IMR-90 (cell line): Measurements from ENCODE around the gene LPIN1. TPM values are rescaled to one million over a fixed set of nuclear protein-coding genes. Genes with fewer than 3 reads are reported as not detected.
A peak's percentile ranks its signal among the peaks of the same experiment; 100 is the strongest.

ENCODE experiments used
- ATAC-seq: fragments of 200-7000 bp; cut with Tn5 transposase; 2 replicates; pipeline ENCODE4 v1.9.1; 2020; ENCODE audit warnings: low read depth, mild to moderate bottlenecking, moderate library complexity
- BruUV-seq: library from RNA; stranded (reverse); fragments of 400-500 nt; replicated peaks from 2 replicates; lab custom pipeline; 2021; lab: Mats Ljungman, UMichigan
- CTCF ChIA-PET: fragments of 300-600 bp; formaldehyde crosslinking; extraction: SDS; loops from one replicate; lab custom pipeline; 2021; ENCODE audit warnings: antibody characterized with exemption; lab: Yijun Ruan, JAX
- POLR2A ChIA-PET: fragments of 300-600 bp; sonication (Branson Sonifier 250); formaldehyde crosslinking; loops from one replicate; lab custom pipeline; 2022; ENCODE audit warnings: antibody characterized with exemption; ENCODE audit not compliant: unreplicated experiment; lab: Charles Lee
- DNase-seq: peaks from one replicate; pipeline ENCODE4 v3.0.0; 2013
- H2AFZ ChIP-seq: replicated peaks from 2 replicates; pipeline ENCODE3; 2013; ENCODE audit warnings: low read length, mild to moderate bottlenecking; ENCODE audit not compliant: poor library complexity
- H2AK5ac ChIP-seq: 2 replicates; pipeline ENCODE4 v1.6.1; 2013; ENCODE audit warnings: low read depth, low read length, inconsistent platforms
- H2AK9ac ChIP-seq: replicated peaks from 2 replicates; pipeline ENCODE3; 2013; ENCODE audit warnings: mild to moderate bottlenecking, low read depth, low read length, moderate library complexity; ENCODE audit not compliant: poor library complexity
- H2BK120ac ChIP-seq: 2 replicates; pipeline ENCODE4 v1.6.1; 2013; ENCODE audit warnings: low read depth, low read length, inconsistent platforms
- H2BK15ac ChIP-seq: 3 replicates; pipeline ENCODE4 v1.6.1; 2013; ENCODE audit warnings: low read depth, low read length, inconsistent platforms
- H2BK20ac ChIP-seq: 2 replicates; pipeline ENCODE4 v1.6.1; 2013; ENCODE audit warnings: low read depth, mild to moderate bottlenecking, inconsistent platforms, low read length, moderate library complexity
- H2BK5ac ChIP-seq: 2 replicates; pipeline ENCODE4 v1.6.1; 2013; ENCODE audit warnings: mild to moderate bottlenecking, low read depth, low read length, inconsistent platforms; ENCODE audit not compliant: poor library complexity, severe bottlenecking
- H3K14ac ChIP-seq: replicated peaks from 2 replicates; pipeline ENCODE4 v1.6.1; 2013; ENCODE audit warnings: low read depth, low read length, inconsistent platforms
- H3K18ac ChIP-seq: 2 replicates; pipeline ENCODE4 v1.6.1; 2013; ENCODE audit warnings: low read depth, low read length, control low read depth
- H3K23ac ChIP-seq: 2 replicates; pipeline ENCODE4 v1.6.1; 2013; ENCODE audit warnings: low read depth, low read length, inconsistent platforms
- H3K27ac ChIP-seq: 2 replicates; pipeline ENCODE4 v1.5.1; 2013; ENCODE audit warnings: mild to moderate bottlenecking, control low read depth, low read length; ENCODE audit not compliant: insufficient read depth
- H3K27me3 ChIP-seq: 2 replicates; pipeline ENCODE4 v1.6.1; 2013; ENCODE audit warnings: low read length; ENCODE audit not compliant: control insufficient read depth, insufficient read depth
- H3K36me3 ChIP-seq: 2 replicates; pipeline ENCODE4 v1.6.1; 2013; ENCODE audit warnings: low read length, mixed read lengths; ENCODE audit not compliant: control insufficient read depth, insufficient read depth
- H3K4ac ChIP-seq: 2 replicates; pipeline ENCODE4 v1.6.1; 2013; ENCODE audit warnings: low read depth, low read length, inconsistent platforms
- H3K4me1 ChIP-seq: 2 replicates; pipeline ENCODE4 v1.6.1; 2013; ENCODE audit warnings: low read length, mixed read lengths; ENCODE audit not compliant: control insufficient read depth, insufficient read depth
- H3K4me2 ChIP-seq: 2 replicates; pipeline ENCODE4 v1.6.1; 2013; ENCODE audit warnings: low read depth, mild to moderate bottlenecking, control low read depth, low read length, moderate library complexity
- H3K4me3 ChIP-seq: 2 replicates; pipeline ENCODE4 v1.5.1; 2013; ENCODE audit warnings: low read depth, mild to moderate bottlenecking, control low read depth, low read length, moderate library complexity; ENCODE audit not compliant: insufficient read depth
- H3K56ac ChIP-seq: 2 replicates; pipeline ENCODE4 v1.6.1; 2013; ENCODE audit warnings: low read length, inconsistent platforms; ENCODE audit not compliant: insufficient read depth; ENCODE audit errors: extremely low read depth
- H3K79me1 ChIP-seq, 2 experiments: 2 replicates each; pipeline ENCODE4 v1.6.1; 2013; ENCODE audit warnings: low read length in 2 of 2, inconsistent platforms in 1 of 2, low read depth in 1 of 2
- H3K9ac ChIP-seq: 2 replicates; pipeline ENCODE4 v1.6.1; 2013; ENCODE audit warnings: low read depth, low read length, control low read depth
- H3K9me1 ChIP-seq: 2 replicates; pipeline ENCODE4 v1.6.1; 2013; ENCODE audit warnings: low read length, inconsistent platforms; ENCODE audit not compliant: insufficient read depth
- H3K9me3 ChIP-seq: 2 replicates; pipeline ENCODE4 v1.6.1; 2013; ENCODE audit warnings: low read length; ENCODE audit not compliant: control insufficient read depth, insufficient read depth
- H4K20me1 ChIP-seq: 2 replicates; pipeline ENCODE4 v1.6.1; 2013; ENCODE audit warnings: low read length, inconsistent platforms; ENCODE audit not compliant: insufficient read depth
- H4K5ac ChIP-seq: 2 replicates; pipeline ENCODE4 v1.6.1; 2013; ENCODE audit warnings: mild to moderate bottlenecking, low read depth, low read length, control low read depth
- H4K8ac ChIP-seq, 2 experiments: 2 replicates each; pipeline ENCODE4 v1.6.1; 2013; ENCODE audit warnings: low read depth in 2 of 2, low read length in 2 of 2, control low read depth in 1 of 2, inconsistent platforms in 1 of 2
- H4K91ac ChIP-seq: 2 replicates; pipeline ENCODE4 v1.6.1; 2013; ENCODE audit warnings: low read depth, low read length, inconsistent platforms; ENCODE audit not compliant: insufficient read depth
- MAFK ChIP-seq: IDR thresholded peaks from 2 replicates; pipeline ENCODE4 v1.6.1; 2012; ENCODE audit warnings: low read depth, low read length, improper control_type of control experiment
- SMC3 ChIP-seq: fragments of 150-350 bp; IDR thresholded peaks from 2 replicates; pipeline ENCODE4 v1.6.1; 2016; ENCODE audit warnings: low read depth, mild to moderate bottlenecking, antibody characterized with exemption, low read length, moderate library complexity
- WGBS, 2 experiments: methylation state at CpG; one replicate each; pipeline versions ENCODE4 v1.1.5 to v1.1.7; 2013; ENCODE audit warnings: missing lambda C conversion rate in 2 of 2; ENCODE audit not compliant: insufficient read length in 1 of 2; ENCODE audit errors: extremely low coverage in 2 of 2; 5-methylcytosine and 5-hydroxymethylcytosine counted together
- dilution Hi-C: fragments of 300-500 bp; cut with HindIII; formaldehyde crosslinking; loops from one replicate; pipeline ENCODE4 v1.14.3; 2018; ENCODE audit warnings: low sequenced_read_pairs; ENCODE audit not compliant: unreplicated experiment
- in situ Hi-C: fragments of 300-500 bp; cut with MboI; formaldehyde crosslinking; loops from 3 replicates; pipeline ENCODE4 v1.14.3; 2019; ENCODE audit warnings: low sequenced_read_pairs, inconsistent platforms, mixed read lengths
- intact Hi-C: fragments of 100-400 bp; cut with micrococcal nuclease; formaldehyde crosslinking; loops from 2 replicates; pipeline ENCODE4 v1.10.0; 2022
- polyA plus RNA-seq, 3 experiments: library from polyadenylated mRNA; depleted of rRNA; stranded (reverse); fragments of >200 nt; gene quantifications; 2 replicates each; pipeline ENCODE4 v1.2.3, GENCODE V29; 2012; ENCODE audit warnings: low replicate concordance in 1 of 3
- total RNA-seq: library from RNA; depleted of rRNA; stranded (reverse); fragments of >200 nt; gene quantifications from 2 replicates; pipeline ENCODE4 v1.2.3, GENCODE V29; 2012
- TF ChIP-seq, protein P1 (sequence below): conservative IDR thresholded peaks from 2 replicates; pipeline ENCODE4 v1.5.1; 2012; ENCODE audit warnings: mild to moderate bottlenecking, low read depth, low read length, improper control_type of control experiment

Gene LPIN1
- total and polyA plus RNA-seq, 2 of the 4 experiments (the other 2 are of a cell fraction), result 21.3 to 25.1 TPM

- TF ChIP-seq, protein P1, sequence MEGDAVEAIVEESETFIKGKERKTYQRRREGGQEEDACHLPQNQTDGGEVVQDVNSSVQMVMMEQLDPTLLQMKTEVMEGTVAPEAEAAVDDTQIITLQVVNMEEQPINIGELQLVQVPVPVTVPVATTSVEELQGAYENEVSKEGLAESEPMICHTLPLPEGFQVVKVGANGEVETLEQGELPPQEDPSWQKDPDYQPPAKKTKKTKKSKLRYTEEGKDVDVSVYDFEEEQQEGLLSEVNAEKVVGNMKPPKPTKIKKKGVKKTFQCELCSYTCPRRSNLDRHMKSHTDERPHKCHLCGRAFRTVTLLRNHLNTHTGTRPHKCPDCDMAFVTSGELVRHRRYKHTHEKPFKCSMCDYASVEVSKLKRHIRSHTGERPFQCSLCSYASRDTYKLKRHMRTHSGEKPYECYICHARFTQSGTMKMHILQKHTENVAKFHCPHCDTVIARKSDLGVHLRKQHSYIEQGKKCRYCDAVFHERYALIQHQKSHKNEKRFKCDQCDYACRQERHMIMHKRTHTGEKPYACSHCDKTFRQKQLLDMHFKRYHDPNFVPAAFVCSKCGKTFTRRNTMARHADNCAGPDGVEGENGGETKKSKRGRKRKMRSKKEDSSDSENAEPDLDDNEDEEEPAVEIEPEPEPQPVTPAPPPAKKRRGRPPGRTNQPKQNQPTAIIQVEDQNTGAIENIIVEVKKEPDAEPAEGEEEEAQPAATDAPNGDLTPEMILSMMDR, result no peak
- no peak for TF ChIP-seq MAFK
Measured at GRCh38 chr2:11701206-11701605, 45.2 kb upstream of the LPIN1 start (continued).

GRCh38 chr2:11701751-11702301, 44.6 kb upstream of the LPIN1 start:
- TF ChIP-seq SMC3, result no peak
- CTCF ChIA-PET, result interaction anchor here (1.0 kb wide), 1 partner anchor 78 kb away, joined by 3 read pairs; no protein-coding TSS in a partner anchor
- no peak overlapping the region for H2AK5ac ChIP-seq
- H3K9me3 ChIP-seq, result no peaks in the 10 kb centered on the region
- WGBS, 2 experiments, result 77% methylated on average over 9 of the region's 14 CpGs; no CpG with 5 or more reads in 1 of the 2 experiments
- H2BK5ac ChIP-seq, result no peak overlapping the region
- no peak overlapping the region for H3K23ac ChIP-seq
- H4K5ac ChIP-seq, result no peak overlapping the region
- POLR2A ChIA-PET, result no interaction called here
- DNase-seq, result peak; percentile 66
- H2AK9ac ChIP-seq, result no peak overlapping the region
- no peak overlapping the region for H2AFZ ChIP-seq
- H3K4me3 ChIP-seq, result no peak overlapping the region
- no peak overlapping the region for H3K18ac ChIP-seq
- H3K4me2 ChIP-seq, result no peak overlapping the region
- no peaks in the 10 kb centered on the region for H4K20me1 ChIP-seq
- dilution Hi-C loops, result no loop called here
- 0 out of 2 replicates have a peak overlapping the region, but pooled peaks have one; percentile 18 for H3K14ac ChIP-seq
- H4K91ac ChIP-seq, result no peak overlapping the region; the same call in 1 of the 2 replicates
- ATAC-seq, result no peak
- H3K9ac ChIP-seq, result no peak overlapping the region
- no peak overlapping the region for H2BK20ac ChIP-seq
- H4K8ac ChIP-seq, result no peak overlapping the region
- H3K27ac ChIP-seq, result no peak overlapping the region
- intact Hi-C loops, result no loop called here
- H3K9me1 ChIP-seq, result peaks cover 12% of the 10 kb centered on the region; the same call in 1 of the 2 replicates
- H3K79me1 ChIP-seq, result no peaks in the 10 kb centered on the region
- H3K56ac ChIP-seq, result no peak overlapping the region
- no peak overlapping the region for H3K4ac ChIP-seq
- in situ Hi-C loops, result no loop called here
- no peaks in the 10 kb centered on the region for H3K36me3 ChIP-seq
- peak overlapping the region; percentile 17; the same call in 1 of the 3 replicates for H2BK15ac ChIP-seq
- H3K27me3 ChIP-seq, result no peaks in the 10 kb centered on the region
- H2BK120ac ChIP-seq, result no peak overlapping the region
- H3K4me1 ChIP-seq, result peaks cover 19% of the 10 kb centered on the region
- no TSS peak for BruUV-seq
